ENCODE measurements around the gene RANBP17. TPM values are rescaled to one million over a fixed set of nuclear protein-coding genes. Genes with fewer than 3 reads are reported as not detected.
"Not testable (repeated sequence)": the region's sequence is repeated elsewhere in the genome, so short reads cannot be mapped to it uniquely, and the experiment has no call there.

Gene RANBP17
- total RNA-seq, 4 donors from 2014 or later, result 0.38 to 5.1 (median 1.4) TPM

- no peak for DNase-seq (ENCODE audit: low spot score in 2 of 2)
- TF ChIP-seq CTCF (IDR thresholded peaks at IDR 0.05), result no peak
- TF ChIP-seq POLR2A (IDR thresholded peaks at IDR 0.05), result no peak
- 81 to 83% methylated on average over 3 of the region's 3 CpGs for WGBS, 2 donors
- intact Hi-C loops (cut with DNase I; ENCODE audit: low total_unique reads), result no loop called here
- no peak overlapping the region for H3K4me3 ChIP-seq (ENCODE audit: low read depth, poor library complexity, severe bottlenecking)
Measured at GRCh38 chr5:171175746-171176145, 313.9 kb downstream of the RANBP17 start.

GRCh38 chr5:171178190-171178589 lies 316.4 kb downstream of the RANBP17 start:
- DNase-seq (ENCODE audit: low spot score in 2 of 2); H3K4me3 ChIP-seq (ENCODE audit: low read depth, poor library complexity, severe bottlenecking); intact Hi-C loops (cut with DNase I; ENCODE audit: low total_unique reads): not testable (repeated sequence)
- 97 to 99% methylated on average over 5 of the region's 5 CpGs for WGBS, 2 donors

GRCh38 chr5:171188016-171188415 lies 326.2 kb downstream of the RANBP17 start:
- TF ChIP-seq POLR2A (IDR thresholded peaks at IDR 0.05) (no peak), CTCF (IDR thresholded peaks at IDR 0.05) (no peak)
- no peak for DNase-seq (ENCODE audit: low spot score in 2 of 2)
- H3K4me3 ChIP-seq (ENCODE audit: low read depth, poor library complexity, severe bottlenecking), result no peak overlapping the region
- WGBS, 2 donors, result 50 to 62% methylated on average over 4 of the region's 4 CpGs
- intact Hi-C loops (cut with DNase I; ENCODE audit: low total_unique reads), result no loop called here

- H3K4me3 ChIP-seq (ENCODE audit: low read depth, poor library complexity, severe bottlenecking), result no peak overlapping the region
- DNase-seq (ENCODE audit: low spot score in 2 of 2), result no peak
- intact Hi-C loops (cut with DNase I; ENCODE audit: low total_unique reads), result no loop called here
- TF ChIP-seq CTCF (IDR thresholded peaks at IDR 0.05) (no peak), POLR2A (IDR thresholded peaks at IDR 0.05) (no peak)
- WGBS, 2 donors, result 86 to 88% methylated on average over 4 of the region's 4 CpGs
Measured at GRCh38 chr5:171189442-171189841, 327.6 kb downstream of the RANBP17 start.

GRCh38 chr5:171192111-171192510 lies 330.3 kb downstream of the RANBP17 start:
- intact Hi-C loops (cut with DNase I; ENCODE audit: low total_unique reads), result no loop called here
- TF ChIP-seq POLR2A (IDR thresholded peaks at IDR 0.05) (no peak), CTCF (IDR thresholded peaks at IDR 0.05) (no peak)
- DNase-seq (ENCODE audit: low spot score in 2 of 2), result no peak
- WGBS, 2 donors, result 90 to 92% methylated on average over 1 of the region's 1 CpG
- H3K4me3 ChIP-seq (ENCODE audit: low read depth, poor library complexity, severe bottlenecking), result no peak overlapping the region

- intact Hi-C loops (cut with DNase I; ENCODE audit: low total_unique reads), result no loop called here
- DNase-seq (ENCODE audit: low spot score in 2 of 2), result no peak
- 53 to 56% methylated on average over 6 of the region's 6 CpGs for whole genome bisulfite sequencing, 2 donors
- no peak for TF ChIP-seq CTCF (IDR thresholded peaks at IDR 0.05)
- no peak for TF ChIP-seq POLR2A (IDR thresholded peaks at IDR 0.05)
- H3K4me3 ChIP-seq (ENCODE audit: low read depth, poor library complexity, severe bottlenecking), result no peak overlapping the region
Measured at GRCh38 chr5:171201310-171201709, 339.5 kb downstream of the RANBP17 start.

All from lower leg skin (tissue), 4 donors.